IPS-18c (cell line): Measurements from ENCODE around the gene ERC1.

Experiments
- H3K4me3 ChIP-seq: 2 replicates; pipeline ENCODE4 v1.7.0; 2013; ENCODE audit warnings: low read depth, mild to moderate bottlenecking, low read length, moderate library complexity; ENCODE audit not compliant: insufficient read depth
- H3K9me3 ChIP-seq: one replicate; pipeline ENCODE4 v1.6.1; 2013; ENCODE audit warnings: mild to moderate bottlenecking, low read length, moderate library complexity; ENCODE audit not compliant: control insufficient read depth, insufficient read depth

Gene ERC1

GRCh38 chr12:1267243-1267642 is 276.2 kb downstream of the ERC1 start:
- H3K9me3 ChIP-seq = no peaks in the 10 kb centered on the region
- no peak overlapping the region for H3K4me3 ChIP-seq

DNA sequence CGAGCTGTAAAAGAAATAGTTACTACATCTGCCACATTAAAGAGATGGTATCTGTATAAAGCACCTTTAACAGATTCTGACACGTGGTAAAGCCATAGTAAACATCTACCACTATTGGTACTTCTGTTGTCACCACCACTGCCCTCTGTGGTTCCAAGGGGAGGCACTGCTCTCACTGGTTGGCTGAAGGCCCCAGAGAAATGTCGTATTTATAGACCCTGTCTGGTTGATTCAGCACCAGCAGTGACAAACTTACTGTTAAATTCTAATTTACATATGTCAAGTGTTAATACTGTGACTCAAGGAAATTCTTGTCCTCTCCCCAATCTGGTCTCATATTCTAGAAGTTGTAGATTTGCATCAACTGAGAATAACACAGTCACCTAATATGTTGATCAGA is 281.1 kb downstream of the ERC1 start:
- no peaks in the 10 kb centered on the region for H3K9me3 ChIP-seq
- H3K4me3 ChIP-seq = no peak overlapping the region

DNA sequence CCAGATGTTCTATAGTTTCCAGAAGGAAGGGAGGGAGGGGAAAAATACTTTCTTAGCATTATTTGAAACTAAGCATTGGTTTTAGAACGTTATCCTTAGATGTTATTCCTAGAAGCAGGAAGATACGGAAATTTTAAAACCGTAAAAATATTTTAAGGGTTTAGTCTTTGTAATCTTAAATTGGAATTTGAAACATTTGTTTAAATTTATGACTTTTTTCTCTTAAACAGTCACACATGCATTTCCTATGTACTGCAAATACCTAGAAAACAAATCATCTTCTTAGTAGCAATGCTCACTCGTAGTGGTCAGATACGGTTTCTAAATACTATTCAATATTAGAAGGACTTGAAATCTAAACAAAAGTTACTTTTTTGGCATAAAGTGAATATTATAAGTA is 282.0 kb downstream of the ERC1 start:
- Histone ChIP-seq H3K4me3 (no peak overlapping the region), H3K9me3 (no peaks in the 10 kb centered on the region)

DNA sequence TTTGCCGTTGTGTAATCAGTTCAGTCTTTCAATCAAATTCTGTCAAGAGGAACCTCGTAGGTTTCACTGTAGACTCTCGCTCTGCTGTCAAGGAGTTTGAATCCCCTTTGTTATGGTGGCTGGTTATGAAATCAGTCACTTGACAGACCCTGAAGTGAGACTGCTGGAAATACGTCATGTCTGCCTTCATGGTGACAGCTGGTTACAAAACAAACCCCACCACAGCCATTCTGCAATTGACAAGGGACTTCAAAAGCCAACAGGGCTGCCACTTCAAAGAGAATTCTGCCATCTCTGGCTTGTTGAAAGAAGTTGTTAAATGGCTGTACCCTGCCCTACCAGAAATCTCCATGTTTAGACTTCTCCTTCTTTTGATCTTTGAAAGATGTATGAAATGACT is 286.9 kb downstream of the ERC1 start:
- no peak overlapping the region for H3K4me3 ChIP-seq
- no peaks in the 10 kb centered on the region for H3K9me3 ChIP-seq

DNA sequence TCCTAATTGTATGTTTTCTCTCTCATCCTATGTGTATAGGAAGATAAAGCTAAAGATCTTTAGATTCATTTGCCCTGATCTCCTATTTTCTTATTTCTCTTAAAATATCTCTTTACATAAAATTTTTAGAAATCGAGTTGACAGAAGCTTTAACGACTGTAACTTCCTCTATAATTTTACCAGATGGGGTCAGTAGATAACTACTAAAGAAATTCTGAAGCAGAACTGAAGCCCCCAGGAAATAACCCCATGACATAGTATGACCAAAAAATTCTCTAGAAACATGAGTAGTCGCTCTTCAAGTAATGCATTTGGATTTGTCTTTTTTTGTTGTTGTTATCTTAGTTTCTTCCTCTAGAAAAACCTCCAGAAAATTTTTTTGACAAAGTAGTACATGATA is 288.0 kb downstream of the ERC1 start:
- Histone ChIP-seq H3K4me3 (no peak overlapping the region), H3K9me3 (no peaks in the 10 kb centered on the region)

DNA sequence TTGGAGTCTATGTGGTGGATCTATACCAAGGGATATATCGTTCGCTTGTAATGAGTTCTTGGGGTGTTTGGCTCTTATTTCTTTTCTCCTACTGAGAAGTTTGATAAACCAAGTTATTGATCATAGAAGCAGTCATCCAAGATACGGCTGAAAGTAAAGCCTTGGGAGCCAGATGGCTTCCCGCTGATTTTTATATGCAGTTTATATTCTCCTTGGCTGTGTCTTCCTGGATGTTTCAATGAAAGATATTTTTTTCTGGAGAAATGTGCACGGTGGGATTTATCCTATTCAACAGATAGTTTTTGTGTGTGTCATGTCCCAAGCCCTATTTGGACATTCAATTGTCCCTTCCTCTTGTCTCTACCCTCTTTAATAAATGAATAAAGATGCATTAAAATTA is 289.0 kb downstream of the ERC1 start:
- Histone ChIP-seq H3K9me3 (no peaks in the 10 kb centered on the region), H3K4me3 (no peak overlapping the region)

- Histone ChIP-seq H3K4me3 (no peak overlapping the region), H3K9me3 (no peaks in the 10 kb centered on the region)
Measured at GRCh38 chr12:1281683-1282366, 290.8 kb downstream of the ERC1 start.

- no peak overlapping the region for H3K4me3 ChIP-seq
- H3K9me3 ChIP-seq = no peaks in the 10 kb centered on the region
Measured at GRCh38 chr12:1282670-1283315, 291.8 kb downstream of the ERC1 start.

GRCh38 chr12:1283316-1283715 is 292.3 kb downstream of the ERC1 start:
- H3K9me3 ChIP-seq = no peaks in the 10 kb centered on the region
- no peak overlapping the region for H3K4me3 ChIP-seq

DNA sequence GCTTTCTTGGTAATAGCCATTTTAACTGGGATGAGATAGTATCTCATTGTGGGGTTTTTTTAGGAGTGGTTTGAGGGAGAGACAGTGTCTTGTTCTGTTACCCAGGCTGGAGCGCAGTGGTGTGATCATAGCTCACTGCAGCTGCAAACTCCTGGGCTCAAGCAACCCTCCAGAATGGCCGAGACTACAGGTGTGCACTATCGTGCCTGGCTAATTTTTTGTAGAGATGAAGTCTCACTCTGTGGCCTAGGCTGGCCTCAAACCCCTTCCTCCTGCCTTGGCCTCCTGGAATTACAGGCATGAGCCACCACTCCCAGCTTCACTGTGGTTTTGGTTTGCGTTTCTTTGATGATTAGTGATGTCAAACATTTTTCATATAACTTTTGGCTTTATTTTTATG is 293.6 kb downstream of the ERC1 start:
- Histone ChIP-seq H3K9me3 (no peaks in the 10 kb centered on the region), H3K4me3 (no peak overlapping the region)

DNA sequence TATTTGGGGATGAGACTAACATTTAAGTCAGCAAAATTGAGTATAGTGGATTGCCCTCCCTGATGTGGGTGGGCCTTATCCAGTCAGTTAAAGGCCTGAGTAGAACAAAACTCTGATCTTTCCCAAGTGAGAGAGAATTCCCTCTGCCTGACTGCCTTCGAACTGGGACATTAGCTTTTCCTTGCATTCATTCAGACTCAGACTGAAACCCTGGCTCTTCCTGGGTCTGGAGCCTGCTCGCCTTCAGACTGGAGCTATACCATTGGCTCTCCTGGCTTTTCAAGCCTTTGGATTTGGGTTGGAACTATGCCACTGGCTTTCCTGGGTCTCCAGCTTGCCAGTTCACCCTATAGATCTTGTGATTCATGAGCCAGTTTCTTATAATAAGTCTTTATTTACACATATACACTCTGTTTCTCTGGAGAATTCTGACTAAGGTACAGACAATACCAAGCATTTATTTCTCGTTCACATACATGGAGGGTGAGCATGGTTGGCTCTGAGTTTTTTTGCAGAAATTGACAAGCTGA is 296.5 kb downstream of the ERC1 start:
- Histone ChIP-seq H3K9me3 (no peaks in the 10 kb centered on the region), H3K4me3 (no peak overlapping the region)

DNA sequence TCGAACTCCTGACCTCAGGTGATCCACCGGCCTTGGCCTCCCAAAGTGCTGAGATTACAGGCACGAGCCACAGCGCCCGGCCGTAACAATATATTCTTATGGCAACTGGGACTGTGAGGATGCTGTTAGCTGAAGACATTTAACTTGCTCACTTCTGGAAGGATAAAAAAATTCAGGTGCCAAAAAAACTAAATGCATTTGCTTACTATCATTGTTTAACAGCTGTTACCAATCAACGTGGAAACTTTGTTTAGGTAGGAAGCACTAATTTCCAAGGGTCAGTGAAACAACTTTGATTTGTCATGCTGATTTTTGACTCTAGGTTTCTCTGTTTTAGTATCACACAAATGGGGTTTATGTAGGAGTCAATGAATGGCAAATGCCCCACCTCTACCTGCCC is 297.3 kb downstream of the ERC1 start:
- Histone ChIP-seq H3K4me3 (no peak overlapping the region), H3K9me3 (no peaks in the 10 kb centered on the region)

- no peak overlapping the region for H3K4me3 ChIP-seq
- no peaks in the 10 kb centered on the region for H3K9me3 ChIP-seq
Measured at GRCh38 chr12:1289371-1290155, 298.5 kb downstream of the ERC1 start.

DNA sequence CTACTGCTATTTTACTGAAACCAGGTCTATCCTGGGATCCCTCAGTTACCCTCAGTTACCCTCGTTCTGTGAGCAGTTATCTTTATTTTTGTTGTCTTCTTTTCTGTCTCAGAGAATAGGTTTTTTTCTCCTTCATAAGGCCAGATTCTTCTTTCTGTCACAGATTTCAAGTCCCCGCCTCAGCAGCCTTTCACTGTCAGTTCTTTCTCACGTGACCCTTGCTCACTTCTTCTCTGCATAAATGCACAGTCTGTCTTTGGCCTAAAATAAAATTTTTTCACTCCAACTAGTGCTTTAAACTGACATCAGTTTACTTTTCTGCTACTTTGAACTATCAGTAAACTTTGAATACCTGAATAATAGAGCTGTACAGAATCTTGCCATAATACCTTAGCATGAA is 299.7 kb downstream of the ERC1 start:
- Histone ChIP-seq H3K9me3 (no peaks in the 10 kb centered on the region), H3K4me3 (no peak overlapping the region)

DNA sequence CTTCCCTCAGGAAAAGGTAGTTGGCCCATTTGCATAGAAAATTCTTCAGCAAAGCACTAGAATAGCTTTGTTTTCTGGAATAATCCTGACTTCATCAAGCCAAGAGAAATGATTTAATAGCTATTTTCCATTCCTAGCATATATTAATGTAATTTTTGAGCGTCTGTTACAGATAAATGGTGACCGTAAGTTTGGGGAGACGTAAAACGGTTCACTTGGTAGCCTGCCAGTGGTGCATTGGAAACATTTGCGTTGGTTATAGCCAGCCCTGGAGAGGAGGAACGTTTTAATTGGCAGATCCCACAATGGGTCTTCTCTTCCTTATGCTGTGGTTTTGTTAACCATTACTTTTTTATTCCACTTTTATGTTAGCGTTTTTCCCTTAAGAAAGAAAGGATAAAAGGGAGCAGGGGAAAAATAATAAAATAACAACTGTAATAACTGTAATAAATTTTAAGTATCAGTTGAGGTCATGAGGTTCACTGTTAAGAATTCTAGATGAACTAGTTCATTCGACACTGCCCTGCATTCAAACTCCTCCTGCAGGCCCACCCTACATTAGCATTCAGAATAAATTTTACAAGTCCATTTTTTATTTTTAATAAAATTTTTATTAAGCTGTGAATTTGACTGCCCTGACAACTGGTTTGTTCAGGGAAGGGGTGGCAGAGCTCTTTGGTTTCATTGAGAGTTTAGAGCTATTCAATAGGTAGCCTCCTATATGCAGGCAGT is 300.7 kb downstream of the ERC1 start:
- no peak overlapping the region for H3K4me3 ChIP-seq

GRCh38 chr12:1293901-1294300 is 302.9 kb downstream of the ERC1 start:
- no peak overlapping the region for H3K4me3 ChIP-seq
- H3K9me3 ChIP-seq = no peaks in the 10 kb centered on the region

More for the DNA sequence above, 300.7 kb downstream of the ERC1 start:
- no peaks in the 10 kb centered on the region for H3K9me3 ChIP-seq

- H3K9me3 ChIP-seq = no peaks in the 10 kb centered on the region
Measured at GRCh38 chr12:1297206-1297605, 306.2 kb downstream of the ERC1 start.

More at GRCh38 chr12:1297206-1297605, 306.2 kb downstream of the ERC1 start:
- H3K4me3 ChIP-seq = no peak overlapping the region
